AG08396 (cell line): ENCODE results near the gene FAM83D.
"Not testable (repeated sequence)": the region's sequence is repeated elsewhere in the genome, so short reads cannot be mapped to it uniquely, and the experiment has no call there.

Experiments
- DNase-seq: peaks from one replicate; pipeline ENCODE4 v3.0.0; 2012; ENCODE audit warnings: low spot score, mixed read lengths

Gene FAM83D

DNA sequence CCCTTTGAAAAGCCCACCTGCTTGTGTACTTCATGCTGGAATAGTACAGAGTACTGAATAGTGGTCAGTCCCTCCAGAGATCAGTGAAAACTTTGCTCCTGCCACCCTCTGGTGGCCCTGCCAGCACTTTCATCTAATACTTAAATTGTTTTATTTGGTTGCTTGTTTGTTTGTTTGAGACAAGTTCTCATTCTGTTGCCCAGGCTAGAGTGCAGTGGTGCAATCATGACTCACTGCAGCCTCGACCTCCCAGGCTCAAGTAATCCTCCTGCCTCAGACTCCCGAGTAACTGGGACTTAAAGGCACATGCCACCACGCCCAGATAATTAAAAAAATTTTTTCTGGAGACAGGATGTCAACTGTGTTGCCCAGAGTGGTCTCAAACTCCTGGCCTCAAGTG, 9.1 kb downstream of the FAM83D start:
- peak; percentile 29 for DNase-seq

DNA sequence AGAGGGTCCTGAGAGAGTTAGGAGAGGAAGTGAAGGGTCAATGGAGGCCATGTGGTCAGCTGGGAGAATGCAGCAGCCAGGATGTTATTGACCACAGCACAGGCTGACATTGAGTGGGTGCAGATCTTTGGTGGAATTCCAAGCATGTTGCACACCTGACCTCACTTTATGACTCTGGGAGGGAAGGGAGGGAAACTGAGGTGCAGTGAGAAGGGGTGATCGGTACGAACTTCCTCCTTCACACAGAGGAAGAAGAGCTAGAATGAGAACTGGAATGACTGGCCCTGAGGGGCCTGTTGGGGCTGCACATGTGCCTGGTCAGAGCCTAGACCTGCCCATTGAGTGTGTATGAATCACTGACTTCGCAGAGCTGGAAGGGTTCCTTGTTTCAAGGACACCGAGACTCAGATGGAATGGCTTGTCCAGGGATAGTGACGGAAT, 9.8 kb downstream of the FAM83D start:
- no peak for DNase-seq

DNA sequence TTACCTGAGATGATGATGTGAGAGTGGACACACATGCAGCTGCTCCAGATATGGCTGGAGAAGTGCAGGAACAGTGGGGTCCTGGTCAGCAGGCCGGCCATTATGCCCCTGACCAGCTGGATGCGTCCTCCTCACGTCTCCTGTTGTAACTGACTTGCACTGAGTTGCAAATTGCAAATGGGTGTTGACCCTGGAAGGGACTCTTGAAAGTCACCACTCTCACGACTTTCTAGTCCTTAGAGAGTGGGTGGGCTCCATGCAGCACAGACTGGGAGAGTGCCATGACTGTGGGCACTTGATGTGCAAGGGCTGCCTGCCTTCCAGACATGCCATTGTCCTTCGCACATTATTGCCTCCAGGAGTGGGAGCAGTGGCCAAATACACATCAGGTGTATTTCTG, 10.8 kb downstream of the FAM83D start:
- DNase-seq: no peak

DNA sequence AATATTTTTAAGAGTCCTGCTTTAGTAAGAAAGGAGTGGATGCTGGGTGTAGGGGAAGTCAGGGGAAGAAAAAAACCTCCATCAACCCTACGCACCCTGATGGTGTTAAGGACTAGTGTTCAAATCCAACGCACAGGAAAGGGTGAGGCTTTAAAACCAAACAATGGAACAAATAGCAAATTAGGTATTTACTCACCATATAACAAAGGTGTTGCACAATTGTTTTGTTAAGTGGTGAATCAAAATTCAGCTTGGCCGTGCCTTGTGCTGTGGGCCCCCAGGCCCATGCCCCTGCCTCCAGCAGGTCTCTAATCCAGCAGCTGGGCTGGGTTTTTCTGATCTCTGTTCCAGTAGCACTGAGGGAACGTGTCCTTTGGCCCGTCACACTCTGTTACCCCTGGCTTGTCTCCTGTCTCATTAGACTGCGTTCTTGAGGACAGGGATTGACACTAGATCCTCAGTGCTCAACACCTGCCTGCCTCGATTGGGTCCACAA, 11.8 kb downstream of the FAM83D start:
- DNase-seq: no peak

DNA sequence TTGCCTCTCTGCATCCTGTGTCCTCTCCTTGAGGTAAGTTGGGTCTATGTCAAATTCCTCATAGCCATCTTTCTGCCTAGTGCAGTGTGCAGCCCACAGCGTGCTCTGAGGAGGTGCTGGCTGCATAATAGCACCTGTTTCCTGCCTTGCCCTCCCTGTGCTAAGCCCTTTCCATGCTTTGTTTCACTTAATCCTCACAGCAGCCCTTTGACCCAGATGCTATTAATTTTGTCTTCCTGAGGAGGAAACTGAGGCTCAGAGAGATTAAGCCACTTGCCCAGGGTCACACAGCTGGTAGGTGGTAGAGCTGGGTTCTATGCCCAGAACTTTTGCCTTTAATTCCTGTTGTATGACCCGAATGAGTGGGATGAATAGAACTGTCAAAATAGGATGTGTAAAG, 13.5 kb downstream of the FAM83D start:
- no peak for DNase-seq

DNA sequence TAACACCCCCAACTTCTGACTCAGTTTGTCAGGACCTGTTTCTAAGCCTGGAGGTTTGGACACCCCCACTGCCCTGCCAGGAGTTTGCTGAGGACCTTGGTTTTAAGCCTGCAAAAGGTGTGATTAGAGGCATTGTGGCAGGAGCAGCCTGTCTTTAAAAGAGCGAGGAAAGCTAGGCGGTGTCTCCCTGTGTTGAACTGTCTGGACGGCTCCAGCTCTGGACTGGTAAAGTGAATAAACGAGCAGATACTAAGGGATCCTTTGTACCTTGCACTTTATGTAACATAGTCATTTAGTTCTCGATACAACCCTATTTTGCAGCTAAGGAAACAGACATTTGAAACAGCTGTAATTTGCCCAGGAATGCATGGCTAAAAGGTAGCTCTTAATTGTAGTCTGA, 14.4 kb downstream of the FAM83D start:
- no peak for DNase-seq

DNA sequence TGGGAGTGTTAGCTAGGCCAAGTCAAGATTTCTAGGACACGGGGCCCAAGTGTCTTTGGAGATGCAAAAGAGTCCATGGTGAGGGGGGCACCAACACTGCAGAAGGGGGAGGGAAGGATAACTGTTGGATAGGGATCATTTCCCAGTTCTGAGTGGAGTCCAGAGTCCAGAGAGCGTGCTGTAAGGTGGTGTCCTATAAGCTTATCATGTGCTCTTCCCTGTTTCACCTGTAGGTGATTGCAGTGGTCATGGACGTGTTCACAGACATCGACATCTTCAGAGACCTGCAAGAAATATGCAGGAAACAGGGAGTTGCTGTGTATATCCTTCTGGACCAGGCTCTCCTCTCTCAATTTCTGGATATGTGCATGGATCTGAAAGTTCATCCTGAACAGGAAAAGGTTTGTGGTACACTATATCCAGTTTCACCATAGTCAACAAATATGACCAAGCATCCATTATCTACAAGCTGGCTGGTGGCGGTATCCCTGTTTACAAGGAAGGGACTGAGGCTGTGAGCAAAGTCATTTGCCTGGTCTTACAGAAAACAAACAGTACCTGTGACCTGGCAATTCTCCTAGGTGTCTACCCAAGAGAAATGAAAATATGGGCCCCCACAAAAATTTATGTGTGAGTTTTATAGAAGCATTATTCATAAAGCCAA, 15.6 kb downstream of the FAM83D start:
- no peak for DNase-seq

DNA sequence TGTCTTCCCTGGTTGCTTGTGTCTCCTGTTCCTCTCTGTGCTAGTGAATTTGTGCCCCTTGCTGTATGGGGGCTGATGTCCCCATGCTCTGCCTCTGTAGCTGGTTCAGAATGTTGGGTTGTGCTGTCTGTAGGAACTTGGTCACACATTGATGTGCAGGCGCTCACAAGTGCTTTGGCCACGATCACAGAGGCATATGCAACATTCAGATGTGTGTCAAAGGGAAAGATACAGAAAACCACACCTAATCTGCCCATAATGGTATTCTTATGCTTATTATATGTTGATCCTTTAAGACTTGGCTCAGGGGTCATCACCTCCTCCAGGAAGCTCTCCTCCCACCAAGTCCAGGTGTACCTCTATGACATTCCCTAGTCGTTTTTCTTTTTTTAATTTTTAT, 18.8 kb downstream of the FAM83D start:
- no peak for DNase-seq

DNA sequence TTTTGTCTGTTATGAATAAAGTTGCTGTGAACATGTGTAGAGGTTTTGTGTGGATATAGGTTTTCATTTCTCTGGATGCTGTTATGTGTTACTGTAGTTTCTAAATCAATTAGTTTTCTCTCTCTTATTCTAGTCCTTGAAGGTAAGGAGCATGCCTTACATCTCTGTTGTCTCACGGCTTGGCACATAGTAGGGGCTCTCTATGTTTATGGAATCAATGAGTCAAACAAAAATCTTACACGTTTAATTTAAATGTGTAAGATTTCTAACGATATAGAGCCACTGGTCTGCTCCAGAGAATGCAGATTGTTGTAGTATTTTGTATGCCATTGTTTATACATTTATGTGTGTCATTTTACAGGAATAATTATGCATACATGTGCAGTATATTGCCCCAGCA, 20.6 kb downstream of the FAM83D start:
- DNase-seq: no peak

DNA sequence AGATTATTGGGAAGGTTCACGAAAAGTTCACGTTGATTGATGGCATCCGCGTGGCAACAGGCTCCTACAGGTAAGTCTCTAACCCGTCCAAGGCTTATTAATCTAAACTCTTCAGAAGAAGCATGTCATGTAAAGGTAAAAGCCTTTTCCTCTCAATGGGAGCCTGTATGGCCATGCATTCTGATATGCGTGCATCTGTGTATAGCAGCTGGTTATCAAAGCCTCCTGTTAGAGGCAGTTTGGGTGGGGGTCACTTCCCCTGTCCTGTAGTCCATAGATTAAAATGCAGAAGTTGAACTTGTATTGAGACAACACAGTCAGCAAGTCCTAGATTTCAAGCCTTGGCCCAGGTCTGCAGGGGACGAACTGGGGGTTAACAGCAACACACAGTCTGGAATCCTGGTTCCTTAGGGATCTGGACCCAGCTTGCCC, 21.7 kb downstream of the FAM83D start:
- no peak for DNase-seq

DNA sequence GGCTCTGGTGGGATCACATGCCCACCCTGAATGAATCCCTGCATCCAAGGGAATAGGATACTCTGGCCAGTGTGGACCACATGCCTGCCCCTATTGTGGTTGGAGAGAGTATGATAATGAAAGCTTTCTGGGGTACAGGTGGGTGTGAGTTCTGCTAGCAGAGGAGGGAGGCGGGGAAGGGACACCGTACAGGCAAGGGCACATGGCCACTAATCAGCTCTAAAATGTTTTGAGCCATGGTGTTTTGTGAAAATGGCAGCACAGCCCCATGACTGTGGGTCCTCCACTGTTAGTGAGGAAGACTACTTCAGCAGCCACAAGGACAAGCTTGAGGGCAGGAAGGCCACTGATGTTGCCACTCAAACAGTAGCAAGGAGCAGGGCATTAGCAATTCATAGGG, 24.0 kb downstream of the FAM83D start:
- no peak for DNase-seq

DNA sequence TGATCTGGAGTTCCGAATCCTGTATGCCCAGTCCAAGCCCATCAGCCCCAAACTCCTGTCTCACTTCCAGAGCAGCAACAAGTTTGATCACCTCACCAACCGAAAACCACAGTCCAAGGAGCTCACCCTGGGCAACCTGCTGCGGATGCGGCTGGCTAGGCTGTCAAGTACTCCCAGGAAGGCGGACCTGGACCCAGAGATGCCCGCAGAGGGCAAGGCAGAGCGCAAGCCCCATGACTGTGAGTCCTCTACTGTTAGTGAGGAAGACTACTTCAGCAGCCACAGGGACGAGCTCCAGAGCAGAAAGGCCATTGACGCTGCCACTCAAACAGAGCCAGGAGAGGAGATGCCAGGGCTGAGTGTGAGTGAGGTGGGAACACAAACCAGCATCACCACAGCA, 25.4 kb downstream of the FAM83D start:
- DNase-seq: no peak

DNA sequence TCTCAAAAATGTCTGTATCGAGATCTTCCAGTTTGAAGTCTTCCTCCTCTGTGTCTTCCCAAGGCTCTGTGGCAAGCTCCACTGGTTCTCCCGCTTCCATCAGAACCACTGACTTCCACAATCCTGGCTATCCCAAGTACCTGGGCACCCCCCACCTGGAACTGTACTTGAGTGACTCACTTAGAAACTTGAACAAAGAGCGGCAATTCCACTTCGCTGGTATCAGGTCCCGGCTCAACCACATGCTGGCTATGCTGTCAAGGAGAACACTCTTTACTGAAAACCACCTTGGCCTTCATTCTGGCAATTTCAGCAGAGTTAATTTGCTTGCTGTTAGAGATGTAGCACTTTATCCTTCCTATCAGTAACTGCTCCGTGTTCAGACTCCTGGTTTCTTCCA, 25.9 kb downstream of the FAM83D start:
- DNase-seq: no peak

DNA sequence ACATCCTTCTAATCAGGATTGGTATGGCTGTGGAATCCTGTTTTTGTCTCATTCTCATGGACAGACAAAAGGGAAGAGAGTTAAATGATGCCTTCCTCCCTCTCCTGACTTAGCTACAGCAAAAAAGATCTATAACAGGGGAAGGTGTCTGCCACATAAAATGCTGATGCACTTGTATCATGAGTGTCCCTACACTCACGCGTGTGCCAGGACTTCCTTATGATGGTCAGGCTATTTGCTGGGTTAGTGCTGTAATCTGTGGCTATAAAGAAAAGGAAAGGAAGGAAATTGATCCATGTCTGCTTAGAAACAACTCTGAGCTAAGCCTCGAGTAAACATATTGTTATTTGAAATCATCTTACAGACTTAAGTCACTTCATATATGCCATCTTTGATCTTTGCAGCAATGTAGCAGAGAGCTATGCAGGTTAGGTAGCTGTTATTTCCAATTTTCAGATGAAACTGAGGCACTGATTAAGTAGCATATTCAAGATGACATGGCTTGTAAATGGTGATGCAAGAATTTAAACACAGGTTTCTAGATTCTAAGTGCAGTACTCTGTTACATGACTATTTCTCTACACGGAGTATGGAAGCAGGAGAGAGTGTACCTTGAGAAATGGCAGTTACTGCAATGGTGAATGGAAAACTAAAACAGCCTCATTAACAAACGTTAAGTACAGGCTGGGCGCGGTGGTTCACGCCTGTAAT, 27.6 kb downstream of the FAM83D start:
- DNase-seq: no peak

DNA sequence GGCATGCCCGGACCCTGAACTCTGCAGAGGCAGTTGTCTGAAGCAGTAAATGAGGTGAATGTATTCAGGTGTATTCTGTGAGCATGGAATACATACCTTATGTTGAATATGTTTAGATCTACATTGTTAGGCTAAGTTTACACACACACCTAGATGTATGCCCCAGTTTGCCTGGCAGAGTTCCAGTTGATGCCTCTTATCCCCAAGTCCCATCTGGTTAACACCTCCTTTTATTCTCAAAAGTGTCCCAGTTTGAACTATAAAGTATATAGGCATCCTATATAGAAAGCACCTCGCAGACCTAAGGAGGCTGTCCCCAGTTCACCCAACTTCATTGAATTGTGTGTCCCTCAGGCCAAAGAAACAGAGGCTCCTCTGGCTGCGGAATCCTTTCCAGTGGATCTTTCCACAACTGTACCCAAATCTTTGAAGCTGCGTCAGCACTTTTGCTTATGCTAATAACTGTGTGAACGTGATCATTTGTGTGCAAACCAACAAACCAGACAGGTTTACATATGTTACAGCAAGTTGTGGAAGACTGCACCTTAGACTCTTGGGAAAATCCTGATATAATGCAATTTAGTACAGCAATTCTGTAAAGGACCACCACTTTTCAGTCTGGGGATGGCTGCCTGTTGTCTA, 31.1 kb downstream of the FAM83D start:
- no peak for DNase-seq

DNA sequence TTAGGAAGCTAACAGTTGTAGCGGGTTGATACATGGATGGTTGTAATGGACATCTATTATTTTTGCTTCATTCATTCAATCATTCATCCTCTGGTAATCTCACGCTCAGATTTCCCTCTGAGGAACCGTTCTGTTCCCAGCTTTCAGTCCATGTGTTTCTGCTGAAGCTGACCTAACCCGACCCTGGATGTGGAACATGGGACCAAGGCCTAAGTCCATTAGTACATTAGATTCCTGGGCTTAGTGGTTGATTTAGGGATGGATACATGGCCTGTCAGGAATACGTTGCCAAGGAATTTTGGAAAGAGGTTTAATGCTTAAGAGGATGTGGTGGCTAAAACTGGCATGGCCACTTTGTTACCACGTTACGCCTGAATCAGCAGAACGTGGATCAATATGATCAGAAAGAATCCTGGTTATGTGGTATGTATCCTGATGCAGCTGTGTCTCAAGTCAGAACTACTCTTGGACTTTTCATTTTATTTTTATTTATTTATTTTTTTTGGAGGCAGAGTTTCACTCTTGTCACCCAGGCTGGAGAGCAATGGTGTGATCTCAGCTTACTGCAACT, 31.8 kb downstream of the FAM83D start:
- DNase-seq: no peak

DNA sequence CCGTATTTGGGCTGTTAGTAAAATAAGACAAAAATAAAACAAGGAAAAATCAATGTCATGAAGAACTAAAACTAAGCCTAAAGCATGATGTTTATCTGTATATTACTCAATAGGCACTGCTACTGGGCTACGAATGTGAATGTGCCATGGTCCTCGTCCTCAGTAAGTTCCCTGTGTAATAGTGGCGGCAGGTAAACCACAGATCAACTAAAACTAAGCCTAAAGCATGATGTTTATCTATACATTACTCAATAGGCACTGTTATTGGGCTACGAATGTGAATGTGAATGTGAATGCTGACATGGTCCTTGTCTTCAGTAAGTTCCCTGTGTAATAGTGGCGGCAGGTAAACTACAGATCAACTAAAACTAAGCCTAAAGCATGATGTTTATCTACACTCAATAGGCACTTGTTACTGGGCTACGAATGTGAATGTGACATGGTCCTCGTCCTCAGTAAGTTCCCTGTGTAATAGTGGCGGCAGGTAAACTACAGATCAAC, 34.0 kb downstream of the FAM83D start:
- DNase-seq: not testable (repeated sequence)

DNA sequence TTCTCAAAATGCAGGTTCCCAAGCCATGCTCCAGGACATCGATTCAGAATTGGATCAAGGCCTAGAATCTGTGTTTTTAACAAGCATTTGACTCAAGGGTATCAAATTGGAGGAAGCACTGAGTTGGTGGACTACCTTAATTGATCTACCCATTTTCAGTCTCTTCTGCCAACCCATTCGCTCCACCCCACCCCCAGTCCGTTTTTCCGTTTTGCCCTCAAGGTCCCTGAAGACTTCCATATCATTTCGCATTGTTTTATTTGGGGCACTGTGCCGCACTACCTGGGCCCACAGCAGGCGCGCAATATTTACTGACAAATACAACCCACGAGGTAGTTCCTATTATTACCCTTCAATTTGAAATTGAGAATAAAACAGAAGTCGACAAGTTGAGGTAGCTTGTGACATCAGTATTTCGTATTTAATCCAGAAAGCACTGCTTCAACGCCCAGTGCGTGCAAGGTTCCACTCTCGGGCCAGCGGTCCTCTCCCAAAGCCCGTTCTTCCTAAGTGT, 35.4 kb downstream of the FAM83D start:
- no peak for DNase-seq

DNA sequence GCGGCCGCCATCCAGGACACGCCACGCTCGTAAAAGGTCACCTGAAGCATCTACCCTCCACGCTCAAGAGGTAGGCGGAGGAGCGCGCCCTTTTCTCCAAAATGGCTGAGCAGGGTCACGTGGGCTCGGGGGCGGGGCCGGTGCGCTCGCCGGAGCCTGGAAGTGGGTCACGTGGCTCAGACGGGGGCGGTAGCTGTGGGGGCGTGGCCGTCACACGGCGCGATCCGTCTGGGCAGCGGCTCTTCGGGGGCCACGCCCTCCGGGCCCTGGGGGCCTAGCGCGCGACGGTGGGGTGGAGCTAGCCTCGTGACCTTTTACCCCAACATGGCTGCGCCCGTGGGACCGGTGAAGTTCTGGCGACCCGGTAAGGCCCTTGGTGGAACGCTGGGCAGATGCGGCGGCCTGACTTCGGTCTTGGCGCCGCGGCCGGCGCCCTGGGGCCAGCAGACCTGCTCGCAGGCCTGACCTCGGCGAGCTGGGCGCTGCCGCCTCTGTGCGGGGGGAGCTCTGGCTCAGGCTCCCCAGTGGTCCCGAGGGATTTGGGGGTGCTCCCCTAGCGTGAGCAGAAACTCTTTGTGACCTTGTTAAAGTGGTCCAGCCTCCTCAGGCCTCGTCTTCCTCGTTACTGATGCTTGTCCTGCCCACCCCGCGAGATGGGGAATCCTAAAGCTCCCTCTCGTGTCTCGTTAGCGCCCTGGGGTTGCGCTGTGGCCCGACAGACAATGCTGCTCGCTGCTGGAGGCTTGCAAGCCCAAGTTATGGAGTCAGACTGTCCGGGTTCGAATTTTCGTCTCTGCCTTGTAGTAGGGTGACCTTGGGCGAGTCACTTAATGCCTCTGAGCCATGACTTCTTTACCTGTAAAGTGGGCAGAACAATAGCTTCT, 36.1 kb downstream of the FAM83D start, which contains the start of gene DHX35:
TSS of gene DHX35 (plus strand) at position 301 of the 884 bp plus-strand sequence. CDS start at position 325, 24 bp downstream.
- DNase-seq: peak; percentile 99

DNA sequence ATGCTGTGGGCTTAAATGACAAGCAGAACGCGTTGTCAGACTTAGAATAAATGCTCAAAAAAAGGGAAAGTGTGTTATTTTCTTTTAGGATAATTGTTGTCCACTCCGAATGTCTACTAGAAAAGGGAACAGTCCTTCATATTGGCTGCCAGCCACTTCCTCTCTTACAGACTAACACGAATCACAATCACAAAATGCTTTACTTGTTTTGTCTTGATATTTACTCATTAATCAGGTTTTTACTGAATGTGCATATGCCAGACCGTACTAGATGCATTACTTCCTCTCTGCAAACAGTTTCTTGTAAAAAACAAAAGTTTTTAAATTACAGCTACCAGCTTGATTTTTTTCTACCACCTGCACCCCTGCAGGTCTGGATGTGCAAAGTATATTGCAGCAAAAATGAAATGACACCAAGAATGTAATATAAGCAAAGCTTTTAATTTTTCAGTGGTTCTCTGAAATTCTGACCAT, 36.7 kb downstream of the FAM83D start:
- no peak for DNase-seq

DNA sequence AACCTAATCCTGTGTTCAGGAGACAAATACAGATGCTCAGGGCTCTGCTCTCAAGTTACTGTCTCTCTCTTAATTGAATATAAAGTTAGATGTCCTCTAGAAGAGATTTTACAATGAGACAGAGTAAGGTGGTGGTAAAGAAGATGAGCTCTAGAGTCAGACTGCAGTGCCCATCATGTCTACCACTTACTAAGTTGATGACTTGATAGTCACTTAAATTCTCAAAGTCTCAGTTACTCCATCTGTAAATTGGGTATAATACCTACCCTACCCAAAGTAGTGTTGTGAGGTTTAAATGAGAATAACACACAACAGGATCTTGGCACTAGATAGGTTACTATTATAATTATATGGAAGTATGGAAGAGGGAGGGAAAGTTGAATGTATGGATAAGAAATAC, 37.5 kb downstream of the FAM83D start:
- no peak for DNase-seq
